Panc1 (cell line): ENCODE measurements around the gene KAT5. TPM values are rescaled to one million over a fixed set of nuclear protein-coding genes. Genes with fewer than 3 reads are reported as not detected.

Experiments
- ATAC-seq: fragments of 200-7000 bp; cut with Tn5 transposase; 2 replicates; pipeline ENCODE4 v1.9.1; 2020; ENCODE audit warnings: mild to moderate bottlenecking, moderate library complexity
- Bru-seq: library from RNA; stranded (reverse); fragments of 400-500 nt; gene quantifications from one replicate; lab custom pipeline; 2021; lab: Mats Ljungman, UMichigan
- BruChase-seq, 2 experiments: library from RNA; stranded (reverse); fragments of 400-500 nt; gene quantifications; one replicate each; lab custom pipeline; 2021; lab: Mats Ljungman, UMichigan
- BruUV-seq: library from RNA; stranded (reverse); fragments of 400-500 nt; replicated peaks from 2 replicates; lab custom pipeline; 2021; lab: Mats Ljungman, UMichigan
- CTCF ChIA-PET: fragments of 300-600 bp; sonication (Branson Sonifier 250); formaldehyde crosslinking; loops from one replicate; lab custom pipeline; 2022; ENCODE audit warnings: antibody characterized with exemption; lab: Charles Lee
- POLR2A ChIA-PET: fragments of 300-600 bp; sonication (Branson Sonifier 250); formaldehyde crosslinking; loops from one replicate; lab custom pipeline; 2022; ENCODE audit warnings: antibody characterized with exemption; lab: Charles Lee
- DNase-seq: peaks from one replicate; pipeline ENCODE4 v3.0.0-alpha.2; 2010; ENCODE audit warnings: low read depth, low spot score
- H3K27ac ChIP-seq: 2 replicates; pipeline ENCODE4 v1.5.1; 2011; ENCODE audit warnings: mild to moderate bottlenecking, low read length, inconsistent platforms
- H3K27me3 ChIP-seq: fragments of 200-500 bp; sonication (Bioruptor generic); 2 replicates; pipeline ENCODE4 v1.6.0; 2014; ENCODE audit warnings: low read length, inconsistent platforms; ENCODE audit not compliant: control insufficient read depth, insufficient read depth
- H3K36me3 ChIP-seq: fragments of 200-500 bp; sonication (Bioruptor generic); 2 replicates; pipeline ENCODE4 v1.5.1; 2014; ENCODE audit warnings: inconsistent platforms, mild to moderate bottlenecking, low read length, moderate library complexity; ENCODE audit not compliant: control insufficient read depth, insufficient read depth
- H3K4me1 ChIP-seq: 2 replicates; pipeline ENCODE4 v1.5.1; 2011; ENCODE audit warnings: inconsistent platforms, mild to moderate bottlenecking, low read length, moderate library complexity; ENCODE audit not compliant: control insufficient read depth, insufficient read depth
- H3K4me3 ChIP-seq, 2 experiments: 2 replicates each; pipeline ENCODE4 v1.5.1; 2011 to 2012; ENCODE audit warnings: low read depth in 2 of 2, low read length in 2 of 2, mild to moderate bottlenecking in 2 of 2, inconsistent platforms in 1 of 2, moderate library complexity in 1 of 2
- H3K9me3 ChIP-seq: fragments of 200-500 bp; sonication (Bioruptor generic); 2 replicates; pipeline ENCODE4 v1.5.1; 2014; ENCODE audit warnings: low read depth, mild to moderate bottlenecking, inconsistent platforms, low read length, moderate library complexity; ENCODE audit not compliant: control insufficient read depth, insufficient read depth
- POLR2AphosphoS5 ChIP-seq: IDR thresholded peaks from 2 replicates; pipeline ENCODE4 v1.6.1; 2012; ENCODE audit warnings: mild to moderate bottlenecking, low read depth, low read length, moderate library complexity
- SIN3A ChIP-seq: IDR thresholded peaks from 2 replicates; pipeline ENCODE4 v1.6.1; 2012; ENCODE audit warnings: low read depth, mild to moderate bottlenecking, low read length, moderate library complexity, borderline replicate concordance; ENCODE audit not compliant: insufficient read depth
- TCF7L2 ChIP-seq: IDR thresholded peaks from 2 replicates; pipeline ENCODE4 v1.6.1; 2011; ENCODE audit warnings: mild to moderate bottlenecking, low read depth, low read length, inconsistent platforms
- in situ Hi-C: cut with HindIII; loops from 2 replicates; pipeline ENCODE4 v1.10.0; 2016; ENCODE audit warnings: low sequenced_read_pairs, low pct_unique_long_range_greater_than_20kb
- intact Hi-C: fragments of 100-400 bp; cut with micrococcal nuclease; formaldehyde crosslinking; loops from one replicate; pipeline ENCODE4 v1.10.0; 2022; ENCODE audit not compliant: unreplicated experiment
- long read RNA-seq: library from polyadenylated mRNA; unstranded; transcript quantifications from one replicate; pipeline ENCODE4 v2.0.0, GENCODE V29; 2021; ENCODE audit not compliant: unreplicated experiment
- polyA plus RNA-seq: library from polyadenylated mRNA; unstranded; fragments of >200 nt; gene quantifications from one replicate; pipeline ENCODE4 v1.2.1, GENCODE V29; 2012; ENCODE audit warnings: missing spikeins; ENCODE audit not compliant: insufficient read length
- total RNA-seq: library from RNA; stranded (reverse); gene quantifications from one replicate; pipeline ENCODE4 v1.2.1, GENCODE V29; 2021; ENCODE audit not compliant: unreplicated experiment
- TF ChIP-seq, protein P1 (sequence below): fragments of 450-650 bp; IDR thresholded peaks from 2 replicates; pipeline ENCODE4 v1.5.1; 2017; ENCODE audit warnings: mild to moderate bottlenecking
- TF ChIP-seq, protein P2 (sequence below), 2 experiments: IDR thresholded peaks; 2 replicates each; pipeline ENCODE4 v1.6.1; 2011 to 2012; ENCODE audit warnings: low read depth in 2 of 2, control low read depth in 1 of 2, low read length in 1 of 2, mild to moderate bottlenecking in 1 of 2, moderate library complexity in 1 of 2; ENCODE audit not compliant: insufficient read depth in 1 of 2

KAT5 gene
- total RNA-seq (84.2 TPM), Bru-seq, nascent RNA (percentile 87 among the genes with signal in this experiment), BruChase-seq, experiment 1, labeled RNA remaining after a 2-hour chase (percentile 88 among the genes with signal in this experiment), BruChase-seq, experiment 2, labeled RNA remaining after a 6-hour chase (percentile 91 among the genes with signal in this experiment)
- polyA plus RNA-seq: 74.1 TPM
- long read RNA-seq, transcript KAT5-203 (14 exons, 2,237 nt): minor isoform, 19 of 192 reads
- long read RNA-seq, transcript KAT5-202 (13 exons, 2,059 nt): major isoform, 60 of 192 reads
- long read RNA-seq, transcript KAT5-201 (13 exons, 2,296 nt): minor isoform, 8 of 192 reads
- long read RNA-seq, transcript KAT5-208 (12 exons, 1,697 nt): minor isoform, 41 of 192 reads
- long read RNA-seq, partial matches to known transcripts: 35 of 192 reads
- long read RNA-seq, other reads (novel, unspliced or antisense): 23 of 192 reads

DNA sequence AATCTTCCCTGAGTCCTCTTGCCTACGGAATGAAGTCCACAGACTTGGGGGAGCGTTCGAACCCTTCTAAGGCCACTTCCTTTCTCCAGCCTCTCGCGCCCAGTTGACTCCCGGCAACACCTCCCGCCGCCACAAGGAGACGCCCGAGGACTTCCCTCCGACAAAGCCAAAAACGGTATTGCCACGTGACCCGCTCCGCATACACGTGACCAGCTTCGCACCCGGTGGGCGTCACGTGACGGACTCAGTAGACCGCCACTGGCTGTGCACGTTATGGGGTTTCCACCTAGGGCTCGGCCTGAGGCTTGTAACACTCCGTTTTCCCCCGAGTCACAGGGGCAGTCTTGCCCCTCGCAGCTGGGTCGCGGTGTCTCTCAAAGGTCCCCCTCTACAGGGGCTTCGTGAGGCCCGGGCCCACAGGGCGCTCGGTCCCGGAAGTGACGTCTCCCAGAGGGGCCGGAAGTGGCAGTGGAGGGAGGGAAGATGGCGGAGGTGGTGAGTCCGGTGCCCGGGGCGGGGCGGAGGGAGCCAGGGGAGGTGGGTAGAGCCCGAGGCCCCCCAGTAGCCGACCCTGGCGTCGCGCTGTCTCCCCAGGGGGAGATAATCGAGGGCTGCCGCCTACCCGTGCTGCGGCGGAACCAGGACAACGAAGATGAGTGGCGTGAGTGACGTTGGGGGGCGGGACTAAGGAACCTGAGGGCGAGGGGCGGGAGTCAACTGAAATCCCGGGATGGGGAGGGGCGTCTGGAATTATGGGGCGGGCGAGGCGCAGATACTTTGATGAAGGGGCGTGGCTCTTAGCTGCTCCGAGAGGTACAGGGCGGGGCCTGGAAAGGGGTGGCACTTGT, at the start of gene KAT5:
TSS of gene KAT5 (plus strand) at position 468 of the 848 bp plus-strand sequence. CDS start at position 484, 16 bp downstream.
- BruUV-seq: no TSS peak
- TF ChIP-seq, protein P1, sequence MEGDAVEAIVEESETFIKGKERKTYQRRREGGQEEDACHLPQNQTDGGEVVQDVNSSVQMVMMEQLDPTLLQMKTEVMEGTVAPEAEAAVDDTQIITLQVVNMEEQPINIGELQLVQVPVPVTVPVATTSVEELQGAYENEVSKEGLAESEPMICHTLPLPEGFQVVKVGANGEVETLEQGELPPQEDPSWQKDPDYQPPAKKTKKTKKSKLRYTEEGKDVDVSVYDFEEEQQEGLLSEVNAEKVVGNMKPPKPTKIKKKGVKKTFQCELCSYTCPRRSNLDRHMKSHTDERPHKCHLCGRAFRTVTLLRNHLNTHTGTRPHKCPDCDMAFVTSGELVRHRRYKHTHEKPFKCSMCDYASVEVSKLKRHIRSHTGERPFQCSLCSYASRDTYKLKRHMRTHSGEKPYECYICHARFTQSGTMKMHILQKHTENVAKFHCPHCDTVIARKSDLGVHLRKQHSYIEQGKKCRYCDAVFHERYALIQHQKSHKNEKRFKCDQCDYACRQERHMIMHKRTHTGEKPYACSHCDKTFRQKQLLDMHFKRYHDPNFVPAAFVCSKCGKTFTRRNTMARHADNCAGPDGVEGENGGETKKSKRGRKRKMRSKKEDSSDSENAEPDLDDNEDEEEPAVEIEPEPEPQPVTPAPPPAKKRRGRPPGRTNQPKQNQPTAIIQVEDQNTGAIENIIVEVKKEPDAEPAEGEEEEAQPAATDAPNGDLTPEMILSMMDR: peak; percentile 100
- TF ChIP-seq, protein P2, sequence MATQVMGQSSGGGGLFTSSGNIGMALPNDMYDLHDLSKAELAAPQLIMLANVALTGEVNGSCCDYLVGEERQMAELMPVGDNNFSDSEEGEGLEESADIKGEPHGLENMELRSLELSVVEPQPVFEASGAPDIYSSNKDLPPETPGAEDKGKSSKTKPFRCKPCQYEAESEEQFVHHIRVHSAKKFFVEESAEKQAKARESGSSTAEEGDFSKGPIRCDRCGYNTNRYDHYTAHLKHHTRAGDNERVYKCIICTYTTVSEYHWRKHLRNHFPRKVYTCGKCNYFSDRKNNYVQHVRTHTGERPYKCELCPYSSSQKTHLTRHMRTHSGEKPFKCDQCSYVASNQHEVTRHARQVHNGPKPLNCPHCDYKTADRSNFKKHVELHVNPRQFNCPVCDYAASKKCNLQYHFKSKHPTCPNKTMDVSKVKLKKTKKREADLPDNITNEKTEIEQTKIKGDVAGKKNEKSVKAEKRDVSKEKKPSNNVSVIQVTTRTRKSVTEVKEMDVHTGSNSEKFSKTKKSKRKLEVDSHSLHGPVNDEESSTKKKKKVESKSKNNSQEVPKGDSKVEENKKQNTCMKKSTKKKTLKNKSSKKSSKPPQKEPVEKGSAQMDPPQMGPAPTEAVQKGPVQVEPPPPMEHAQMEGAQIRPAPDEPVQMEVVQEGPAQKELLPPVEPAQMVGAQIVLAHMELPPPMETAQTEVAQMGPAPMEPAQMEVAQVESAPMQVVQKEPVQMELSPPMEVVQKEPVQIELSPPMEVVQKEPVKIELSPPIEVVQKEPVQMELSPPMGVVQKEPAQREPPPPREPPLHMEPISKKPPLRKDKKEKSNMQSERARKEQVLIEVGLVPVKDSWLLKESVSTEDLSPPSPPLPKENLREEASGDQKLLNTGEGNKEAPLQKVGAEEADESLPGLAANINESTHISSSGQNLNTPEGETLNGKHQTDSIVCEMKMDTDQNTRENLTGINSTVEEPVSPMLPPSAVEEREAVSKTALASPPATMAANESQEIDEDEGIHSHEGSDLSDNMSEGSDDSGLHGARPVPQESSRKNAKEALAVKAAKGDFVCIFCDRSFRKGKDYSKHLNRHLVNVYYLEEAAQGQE (IDR thresholded peaks at IDR 0.05; ENCODE audit: insufficient read depth in 1 of 2, low read depth in 2 of 2, low read length in 1 of 2): peak in 1 of 2 experiments; percentile 54; a peak in 1 of 4 replicates
- peak; percentile 90 for TF ChIP-seq TCF7L2
- peak; percentile 31; the same call in 1 of the 2 replicates for TF ChIP-seq SIN3A
- peak; percentile 62; the same call in 1 of the 2 replicates for TF ChIP-seq POLR2AphosphoS5
- peak; percentile 97 for DNase-seq
- ChIA-PET CTCF (interaction anchor here (0.6 to 2.3 kb wide), 10 partner anchors 33 to 324 kb away, joined by 3 to 12 read pairs (median 7); no protein-coding TSS in a partner anchor), POLR2A (interaction anchor here (0.7 to 1.8 kb wide), 5 partner anchors 142 to 290 kb away, joined by 3 to 21 read pairs (median 8); partner anchors contain the start of genes BANF1 and MUS81)
- ATAC-seq: peak; percentile 93
- in situ Hi-C loops (no loop called here), intact Hi-C loops (loop anchor here (5.0 kb wide), 1 partner anchor 105 kb away; no protein-coding TSS in a partner anchor)
- Histone ChIP-seq H3K27ac (peak within 1 kb of the TSS; percentile 97), H3K36me3 (peaks cover 13% of the 10 kb centered on the region; the same call in 1 of the 2 replicates), H3K27me3 (no peaks in the 10 kb centered on the region), H3K4me1 (peaks cover 12% of the 10 kb centered on the region), H3K4me3 (peak within 1 kb of the TSS; percentile 59 to 84), H3K9me3 (no peaks in the 10 kb centered on the region)
